Cortex of kidney (tissue), 1 donor: ENCODE measurements around the gene KIF14.
"Not testable (repeated sequence)": the region's sequence is repeated elsewhere in the genome, so short reads cannot be mapped to it uniquely, and the experiment has no call there.

Source experiments
- DNase-seq: peaks from one replicate; lab custom pipeline; 2025; lab: John Stamatoyannopoulos, UW

KIF14 gene

GRCh38 chr1:200546577-200546976, 74.0 kb downstream of the KIF14 start:
- DNase-seq, result no peak

GRCh38 chr1:200542162-200542561, 78.4 kb downstream of the KIF14 start:
- DNase-seq, result no peak

GRCh38 chr1:200540281-200540680, 80.3 kb downstream of the KIF14 start:
- no peak for DNase-seq

GRCh38 chr1:200538179-200538578, 82.4 kb downstream of the KIF14 start:
- no peak for DNase-seq

- DNase-seq, result no peak
These were observed 84.9 kb downstream of the KIF14 start for GRCh38 chr1:200535605-200536004.

GRCh38 chr1:200530623-200531261, 89.8 kb downstream of the KIF14 start:
- DNase-seq, result no peak

GRCh38 chr1:200528858-200529606, 91.5 kb downstream of the KIF14 start:
- DNase-seq, result no peak

GRCh38 chr1:200527670-200528069, 92.9 kb downstream of the KIF14 start:
- no peak for DNase-seq

GRCh38 chr1:200526709-200527612, 93.6 kb downstream of the KIF14 start:
- no peak for DNase-seq

GRCh38 chr1:200525090-200525987, 95.2 kb downstream of the KIF14 start:
- no peak for DNase-seq

GRCh38 chr1:200524551-200524950, 96.0 kb downstream of the KIF14 start:
- not testable (repeated sequence) for DNase-seq

- DNase-seq, result no peak
These were observed 96.5 kb downstream of the KIF14 start for GRCh38 chr1:200524092-200524491.

- no peak for DNase-seq
These were observed 99.8 kb downstream of the KIF14 start for GRCh38 chr1:200520735-200521134.

GRCh38 chr1:200518524-200518923, 102.0 kb downstream of the KIF14 start:
- no peak for DNase-seq

- no peak for DNase-seq
These were observed 108.4 kb downstream of the KIF14 start for GRCh38 chr1:200512191-200512590.

GRCh38 chr1:200510228-200510623, 110.3 kb downstream of the KIF14 start:
- no peak for DNase-seq

- DNase-seq, result no peak
These were observed 114.1 kb downstream of the KIF14 start for GRCh38 chr1:200506471-200506870.

GRCh38 chr1:200505257-200505656, 115.3 kb downstream of the KIF14 start:
- no peak for DNase-seq
